ENCODE measurements around the gene CLDN7. TPM values are rescaled to one million over a fixed set of nuclear protein-coding genes. Genes with fewer than 3 reads are reported as not detected.

Gene CLDN7
- total RNA-seq, 4 donors from 2014 or later = 2.0 to 5.9 (median 2.4) TPM; not detected in 1

DNA sequence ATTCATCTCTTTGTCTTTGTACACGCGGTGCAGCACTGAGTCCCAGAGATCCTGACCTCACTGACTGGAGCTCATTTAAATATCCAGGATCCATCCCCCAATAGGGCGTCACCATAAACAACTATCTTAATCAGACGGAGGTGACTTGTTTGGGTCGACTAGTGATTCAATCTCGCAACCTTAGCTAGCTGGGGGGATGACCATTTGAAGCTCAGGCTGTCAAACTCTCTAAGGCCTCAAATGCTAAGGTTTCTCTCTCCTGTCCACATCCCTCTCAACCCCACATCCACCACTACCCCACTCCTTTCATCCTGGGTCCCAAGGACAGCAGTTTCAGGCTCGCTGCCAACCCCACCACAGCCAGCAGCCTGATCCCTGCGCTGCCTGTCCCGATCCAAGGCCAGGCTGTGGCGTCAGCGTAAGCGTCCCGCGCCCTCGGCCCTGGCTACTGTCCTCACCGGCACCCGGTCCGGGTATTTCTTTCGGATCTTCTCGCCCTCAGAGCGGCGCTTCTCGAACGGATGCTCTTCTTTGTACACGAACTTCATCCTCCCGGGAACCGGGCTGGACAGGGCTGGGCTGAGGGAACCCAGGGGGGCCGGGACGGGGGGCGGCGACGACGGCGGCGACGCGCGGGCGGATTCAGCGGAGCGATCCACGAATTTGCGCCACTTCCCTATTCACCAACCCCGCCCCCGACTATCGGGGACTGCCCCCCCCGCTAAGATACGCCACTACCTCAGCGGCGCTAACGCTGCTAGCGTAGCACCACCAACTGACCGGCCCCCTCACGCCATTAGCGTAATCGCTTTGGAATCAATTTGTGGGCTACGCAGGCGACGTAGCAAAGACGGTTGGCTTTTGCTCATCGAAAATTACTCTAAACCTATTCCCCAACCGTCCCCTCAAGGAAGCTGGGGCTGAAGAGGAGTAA lies 20.2 kb downstream of the CLDN7 start, which contains the start of gene GABARAP:
Gene GABARAP, minus strand, starts transcription at position 667 of the 934 bp plus-strand sequence. Its CDS starts 119 bp downstream, at position 548.
- Histone ChIP-seq H3K9me3 (no peaks in the 10 kb centered on the region), H3K36me3 (peaks cover 3 to 46% (median 17%) of the 10 kb centered on the region in 3 donors), H3K27me3 (no peaks in the 10 kb centered on the region), H3K4me1 (peaks cover 3 to 42% (median 27%) of the 10 kb centered on the region in 4 donors), H3K27ac (peak within 1 kb of the TSS; percentile 96 to 99 (median 98)), H3K4me3 (peak within 1 kb of the TSS; percentile 64 to 96 (median 76))
- peak; percentile 76 to 83 for TF ChIP-seq POLR2A (IDR thresholded peaks at IDR 0.05)
- TF ChIP-seq, protein P1, sequence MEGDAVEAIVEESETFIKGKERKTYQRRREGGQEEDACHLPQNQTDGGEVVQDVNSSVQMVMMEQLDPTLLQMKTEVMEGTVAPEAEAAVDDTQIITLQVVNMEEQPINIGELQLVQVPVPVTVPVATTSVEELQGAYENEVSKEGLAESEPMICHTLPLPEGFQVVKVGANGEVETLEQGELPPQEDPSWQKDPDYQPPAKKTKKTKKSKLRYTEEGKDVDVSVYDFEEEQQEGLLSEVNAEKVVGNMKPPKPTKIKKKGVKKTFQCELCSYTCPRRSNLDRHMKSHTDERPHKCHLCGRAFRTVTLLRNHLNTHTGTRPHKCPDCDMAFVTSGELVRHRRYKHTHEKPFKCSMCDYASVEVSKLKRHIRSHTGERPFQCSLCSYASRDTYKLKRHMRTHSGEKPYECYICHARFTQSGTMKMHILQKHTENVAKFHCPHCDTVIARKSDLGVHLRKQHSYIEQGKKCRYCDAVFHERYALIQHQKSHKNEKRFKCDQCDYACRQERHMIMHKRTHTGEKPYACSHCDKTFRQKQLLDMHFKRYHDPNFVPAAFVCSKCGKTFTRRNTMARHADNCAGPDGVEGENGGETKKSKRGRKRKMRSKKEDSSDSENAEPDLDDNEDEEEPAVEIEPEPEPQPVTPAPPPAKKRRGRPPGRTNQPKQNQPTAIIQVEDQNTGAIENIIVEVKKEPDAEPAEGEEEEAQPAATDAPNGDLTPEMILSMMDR (IDR thresholded peaks at IDR 0.05) = no peak
- TF ChIP-seq EP300 (IDR thresholded peaks at IDR 0.05) = peak; percentile 45 to 91
- WGBS, 2 donors = 0% methylated on average over 51 to 59 of the region's 62 CpGs
- DNase-seq (ENCODE audit: low spot score in 2 of 2) = peak; percentile 94 to 99

DNA sequence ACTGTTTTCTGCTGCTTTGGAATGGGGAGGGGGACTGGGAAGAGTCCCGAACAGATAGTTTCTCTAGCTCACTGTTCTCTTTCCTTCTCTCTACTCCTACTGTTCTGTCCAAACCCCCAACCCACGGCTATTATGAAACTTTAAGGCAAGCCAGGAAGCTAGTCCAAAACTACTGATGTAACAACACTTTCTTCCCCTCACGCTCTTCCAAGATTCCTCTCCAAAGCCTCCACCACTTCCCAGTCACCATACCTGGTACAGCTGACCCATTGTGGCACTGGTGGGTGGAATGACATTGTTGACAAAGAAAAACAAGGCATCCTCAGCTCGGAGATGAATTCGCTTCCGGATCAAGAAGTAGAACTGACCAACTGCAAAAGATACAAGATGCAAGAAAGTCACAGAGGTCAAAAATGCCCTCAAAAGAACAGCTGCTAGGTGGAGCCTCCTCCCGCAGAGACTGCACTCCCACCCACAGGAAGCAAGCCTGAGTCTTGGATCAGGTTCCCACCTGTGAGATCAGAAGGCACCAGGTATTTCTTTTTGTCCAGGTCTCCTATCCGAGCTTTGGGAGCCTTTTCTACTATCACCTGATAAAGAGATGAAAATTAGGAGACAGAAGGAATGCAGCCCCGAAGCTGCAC lies 21.1 kb downstream of the CLDN7 start:
- no peaks in the 10 kb centered on the region for H3K27me3 ChIP-seq
- DNase-seq (ENCODE audit: low spot score in 2 of 2) = no peak
- 30 to 37% methylated on average over 9 of the region's 9 CpGs for WGBS, 2 donors
- H3K27ac ChIP-seq = peak overlapping the region; percentile 96 to 99 (median 98)
- peak overlapping the region; percentile 64 to 96 (median 76) for H3K4me3 ChIP-seq
- no peaks in the 10 kb centered on the region for H3K9me3 ChIP-seq
- H3K36me3 ChIP-seq = peaks cover 3 to 44% (median 17%) of the 10 kb centered on the region in 3 donors
- TF ChIP-seq, protein P1 (IDR thresholded peaks at IDR 0.05) = no peak
- TF ChIP-seq EP300 (IDR thresholded peaks at IDR 0.05) = no peak
- TF ChIP-seq POLR2A (IDR thresholded peaks at IDR 0.05) = no peak
- H3K4me1 ChIP-seq = peaks cover 3 to 47% (median 28%) of the 10 kb centered on the region in 4 donors

DNA sequence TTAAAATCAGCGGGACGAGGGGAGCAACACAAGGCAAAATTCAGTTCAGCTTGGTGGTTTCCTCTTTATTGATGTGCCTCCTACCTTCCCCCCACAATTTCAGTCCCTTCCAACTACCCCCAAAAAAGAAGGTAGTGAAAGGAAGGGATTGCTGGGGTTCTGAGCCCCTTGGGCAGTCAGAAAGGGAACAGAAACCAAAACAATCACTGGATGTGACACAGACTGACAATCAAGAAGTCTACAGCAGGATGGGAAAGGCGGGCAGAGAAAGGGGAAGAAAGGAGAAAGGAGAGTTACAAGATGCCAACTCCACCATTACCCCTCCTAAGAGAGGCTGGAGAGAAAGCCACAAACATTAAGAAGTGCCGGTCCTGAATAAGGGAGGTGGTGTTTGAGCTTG lies 21.9 kb downstream of the CLDN7 start:
- Histone ChIP-seq H3K4me1 (peaks cover 3 to 55% (median 28%) of the 10 kb centered on the region in 4 donors), H3K36me3 (peaks cover 3 to 44% (median 9%) of the 10 kb centered on the region in 3 donors)
- TF ChIP-seq POLR2A (IDR thresholded peaks at IDR 0.05) = no peak
- TF ChIP-seq, protein P1 (IDR thresholded peaks at IDR 0.05) = no peak
- no peak for TF ChIP-seq EP300 (IDR thresholded peaks at IDR 0.05)

DNA sequence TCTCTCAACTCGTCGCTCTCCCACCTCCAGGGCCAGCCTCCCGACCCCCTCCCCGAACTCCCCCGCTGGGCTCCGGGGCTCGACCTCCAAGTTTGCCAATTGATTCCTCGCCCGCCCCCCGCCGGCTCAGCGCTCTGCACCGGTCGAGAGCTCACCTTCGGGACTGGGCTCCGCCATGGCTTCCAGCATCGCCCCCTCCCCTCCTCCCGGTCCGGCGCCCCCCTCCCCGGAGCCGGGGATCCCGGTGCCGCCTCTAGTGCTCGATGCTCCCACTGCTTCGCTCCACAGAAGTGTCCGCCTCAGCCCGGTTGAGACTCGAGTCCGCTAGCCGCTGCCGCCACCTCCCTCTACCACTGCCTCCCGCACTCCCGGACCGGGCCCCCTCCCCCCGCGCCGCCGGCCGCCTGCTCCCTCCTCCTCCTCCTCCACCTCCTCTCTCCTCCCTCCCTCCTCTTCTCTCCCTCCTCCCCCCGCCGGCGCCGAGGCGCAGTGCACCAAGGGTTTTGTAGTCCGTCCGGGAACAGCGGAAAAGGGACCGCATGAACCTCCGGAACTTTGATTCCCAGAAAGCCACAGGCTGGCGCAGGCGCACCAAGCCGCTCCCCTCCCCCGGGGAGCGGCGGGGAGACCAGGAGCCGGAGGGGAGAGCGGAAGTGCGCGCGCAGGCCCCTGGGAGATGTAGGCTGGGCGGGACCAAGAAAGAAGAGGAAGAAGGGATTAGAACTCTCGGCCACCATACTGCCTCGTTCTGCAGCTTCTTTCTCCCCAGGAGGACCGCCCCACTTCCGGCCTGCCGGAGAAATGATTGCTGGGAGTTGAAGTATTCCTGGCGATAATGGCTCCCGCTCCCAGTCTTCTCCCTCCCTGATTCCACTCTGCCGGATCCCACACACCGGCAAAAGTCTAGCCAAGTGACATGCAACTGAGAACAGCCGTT lies 22.9 kb downstream of the CLDN7 start, which contains the start of gene PHF23:
Gene PHF23, minus strand, starts transcription at position 367 of the 937 bp plus-strand sequence. Its CDS starts 178 bp downstream, at position 189.
- Histone ChIP-seq H3K27me3 (no peaks in the 10 kb centered on the region), H3K4me3 (peak within 1 kb of the TSS; percentile 64 to 99 (median 92)), H3K4me1 (peaks cover 3 to 64% (median 33%) of the 10 kb centered on the region in 4 donors), H3K9me3 (no peaks in the 10 kb centered on the region), H3K27ac (peak within 1 kb of the TSS; percentile 96 to 99 (median 98)), H3K36me3 (peaks cover 0 to 38% (median 0%) of the 10 kb centered on the region in 3 donors)
- 1% methylated on average over 67 to 69 of the region's 72 CpGs for WGBS, 2 donors
- TF ChIP-seq EP300 (IDR thresholded peaks at IDR 0.05) (peak; percentile 89 to 96), POLR2A (IDR thresholded peaks at IDR 0.05) (peak in 1 of 2 donors; percentile 67)
- TF ChIP-seq, protein P1 (IDR thresholded peaks at IDR 0.05) = peak in 3 of 5 experiments; percentile 8 to 66 (median 60)
- peak; percentile 98 for DNase-seq (ENCODE audit: low spot score in 2 of 2)

More for the DNA sequence above, 21.9 kb downstream of the CLDN7 start:
- Histone ChIP-seq H3K27ac (peak overlapping the region; percentile 96 to 99 (median 98)), H3K27me3 (no peaks in the 10 kb centered on the region), H3K4me3 (peak overlapping the region in 1 of 4 donors; percentile 64), H3K9me3 (no peaks in the 10 kb centered on the region)
- whole genome bisulfite sequencing, 2 donors = 62 to 63% methylated on average over 4 of the region's 4 CpGs
- DNase-seq (ENCODE audit: low spot score in 2 of 2) = no peak

All from tibial nerve (tissue), 4 donors.